Measurements from ENCODE around the gene MFSD8.

- no peak for TF ChIP-seq EP300 (IDR thresholded peaks at IDR 0.05)
- TF ChIP-seq CTCF (IDR thresholded peaks at IDR 0.05), result no peak
- TF ChIP-seq POLR2AphosphoS5 (IDR thresholded peaks at IDR 0.05), result no peak
These were observed 23.7 kb upstream of the MFSD8 start for GRCh38 chr4:127988638-127989037.

Measured in sigmoid colon (tissue), 4 donors.